Glutamatergic neuron (in vitro differentiated cells): ENCODE results near the gene TOP1. TPM values are rescaled to one million over a fixed set of nuclear protein-coding genes. Genes with fewer than 3 reads are reported as not detected.

Experiments used
- DNase-seq: peaks from one replicate; pipeline ENCODE4 v3.0.0; 2022
- H3K27ac Mint-ChIP-seq: one replicate; pipeline ENCODE4 v1.8.0; 2020; ENCODE audit warnings: mild to moderate bottlenecking, mixed read lengths, inconsistent platforms; ENCODE audit not compliant: unreplicated experiment
- H3K27me3 Mint-ChIP-seq: one replicate; pipeline ENCODE4 v1.8.0; 2020; ENCODE audit warnings: mild to moderate bottlenecking, moderate library complexity, mixed read lengths, inconsistent platforms; ENCODE audit not compliant: unreplicated experiment
- H3K36me3 Mint-ChIP-seq: one replicate; pipeline ENCODE4 v1.8.0; 2020; ENCODE audit warnings: mild to moderate bottlenecking, mixed read lengths, inconsistent platforms; ENCODE audit not compliant: unreplicated experiment
- H3K4me1 Mint-ChIP-seq: one replicate; pipeline ENCODE4 v1.8.0; 2020; ENCODE audit warnings: mild to moderate bottlenecking, low read depth, mixed read lengths, inconsistent platforms; ENCODE audit not compliant: unreplicated experiment
- H3K4me3 Mint-ChIP-seq: one replicate; pipeline ENCODE4 v1.8.0; 2020; ENCODE audit warnings: mild to moderate bottlenecking, mixed read lengths, inconsistent platforms; ENCODE audit not compliant: unreplicated experiment
- H3K9me3 Mint-ChIP-seq: one replicate; pipeline ENCODE4 v1.8.0; 2020; ENCODE audit warnings: mild to moderate bottlenecking, moderate library complexity, mixed read lengths, inconsistent platforms; ENCODE audit not compliant: unreplicated experiment
- CTCF ChIP-seq: fragments of 200-600 bp; sonication (generic); IDR thresholded peaks from one replicate; pipeline ENCODE4 v1.5.0; 2021; ENCODE audit not compliant: partially characterized antibody, unreplicated experiment
- total RNA-seq: library from RNA; stranded (reverse); fragmentation: NEBNext Ultra II Directional; extraction: Animal tissue kit (Norgen Biotek cat#: 25700); gene quantifications from one replicate; pipeline ENCODE4 v1.2.1, GENCODE V29; 2021; ENCODE audit not compliant: unreplicated experiment

Gene TOP1
- total RNA-seq, 1 donor from 2014 or later: 68.7 TPM

DNA sequence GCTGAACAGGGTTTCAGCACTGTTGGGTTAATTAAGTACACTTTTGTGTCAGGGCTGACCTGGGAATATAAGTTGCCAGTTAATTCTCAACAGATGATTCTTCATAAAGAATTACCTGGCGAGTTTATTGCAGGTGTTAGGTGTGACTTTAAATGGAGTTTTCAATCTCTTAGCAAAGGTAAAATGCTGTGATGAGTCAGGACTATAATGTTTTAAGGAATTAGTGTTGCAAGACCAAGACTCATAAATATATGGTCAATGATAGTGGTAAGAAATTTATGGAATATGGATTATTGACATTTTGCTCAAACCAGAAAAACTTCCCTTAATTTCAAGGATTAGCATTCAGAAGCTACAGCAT, 58.7 kb downstream of the TOP1 start:
- peaks cover 2% of the 10 kb centered on the region for H3K9me3 Mint-ChIP-seq
- no peaks in the 10 kb centered on the region for H3K36me3 Mint-ChIP-seq
- no peaks in the 10 kb centered on the region for H3K27me3 Mint-ChIP-seq
- no peak for DNase-seq
- H3K27ac Mint-ChIP-seq: no peak overlapping the region
- no peak overlapping the region for H3K4me3 Mint-ChIP-seq
- no peak for TF ChIP-seq CTCF
- H3K4me1 Mint-ChIP-seq: no peaks in the 10 kb centered on the region

DNA sequence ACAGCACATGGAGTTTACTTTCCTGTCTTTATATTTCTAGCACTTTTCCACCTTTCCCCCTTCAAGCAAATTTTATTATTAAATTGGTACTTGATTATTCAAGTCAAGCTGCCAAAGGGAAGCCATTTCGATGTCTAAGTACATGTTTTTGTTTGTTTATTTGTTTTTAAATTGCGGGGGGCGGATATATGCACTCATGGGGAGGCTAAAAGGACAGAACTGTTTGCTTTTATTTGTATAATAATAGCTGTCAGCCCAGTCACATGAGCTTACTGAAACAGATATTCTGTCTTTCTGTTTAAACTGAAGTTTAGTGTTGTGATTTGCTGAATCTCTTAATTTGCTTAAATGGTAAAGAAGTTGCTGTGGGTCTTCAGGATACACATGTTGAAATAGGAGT, 59.2 kb downstream of the TOP1 start:
- Mint-ChIP-seq H3K9me3 (peaks cover 2% of the 10 kb centered on the region), H3K27me3 (no peaks in the 10 kb centered on the region), H3K4me3 (no peak overlapping the region), H3K4me1 (no peaks in the 10 kb centered on the region), H3K36me3 (no peaks in the 10 kb centered on the region), H3K27ac (peak overlapping the region; percentile 29)
- DNase-seq: no peak
- no peak for TF ChIP-seq CTCF

DNA sequence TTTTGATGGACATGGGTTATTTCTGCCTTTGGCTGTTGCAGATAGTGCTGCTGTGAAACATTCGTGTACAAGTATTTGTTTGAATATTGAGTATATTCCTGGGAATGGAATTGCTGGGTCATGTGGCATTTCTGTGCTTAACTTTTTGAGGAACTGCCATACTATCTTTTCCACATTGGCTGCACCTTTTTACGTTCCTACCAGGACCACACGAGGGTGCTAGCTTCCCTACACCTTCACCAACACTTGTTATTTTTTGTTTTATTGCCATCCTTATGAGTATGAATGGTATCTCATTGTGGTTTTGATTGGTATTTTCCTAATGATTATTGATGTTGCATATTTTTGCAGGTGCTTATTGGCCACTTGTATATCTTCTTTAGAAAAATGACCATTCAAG, 60.9 kb downstream of the TOP1 start:
- TF ChIP-seq CTCF: no peak
- no peak for DNase-seq
- Mint-ChIP-seq H3K9me3 (peaks cover 2% of the 10 kb centered on the region), H3K4me3 (no peak overlapping the region), H3K36me3 (no peaks in the 10 kb centered on the region), H3K27ac (no peak overlapping the region), H3K27me3 (no peaks in the 10 kb centered on the region), H3K4me1 (no peaks in the 10 kb centered on the region)

- Mint-ChIP-seq H3K27ac (no peak overlapping the region), H3K9me3 (no peaks in the 10 kb centered on the region), H3K4me3 (no peak overlapping the region), H3K36me3 (no peaks in the 10 kb centered on the region), H3K27me3 (no peaks in the 10 kb centered on the region), H3K4me1 (no peaks in the 10 kb centered on the region)
- TF ChIP-seq CTCF: no peak
- DNase-seq: no peak
These were observed 63.3 kb downstream of the TOP1 start for GRCh38 chr20:41091927-41092326.

DNA sequence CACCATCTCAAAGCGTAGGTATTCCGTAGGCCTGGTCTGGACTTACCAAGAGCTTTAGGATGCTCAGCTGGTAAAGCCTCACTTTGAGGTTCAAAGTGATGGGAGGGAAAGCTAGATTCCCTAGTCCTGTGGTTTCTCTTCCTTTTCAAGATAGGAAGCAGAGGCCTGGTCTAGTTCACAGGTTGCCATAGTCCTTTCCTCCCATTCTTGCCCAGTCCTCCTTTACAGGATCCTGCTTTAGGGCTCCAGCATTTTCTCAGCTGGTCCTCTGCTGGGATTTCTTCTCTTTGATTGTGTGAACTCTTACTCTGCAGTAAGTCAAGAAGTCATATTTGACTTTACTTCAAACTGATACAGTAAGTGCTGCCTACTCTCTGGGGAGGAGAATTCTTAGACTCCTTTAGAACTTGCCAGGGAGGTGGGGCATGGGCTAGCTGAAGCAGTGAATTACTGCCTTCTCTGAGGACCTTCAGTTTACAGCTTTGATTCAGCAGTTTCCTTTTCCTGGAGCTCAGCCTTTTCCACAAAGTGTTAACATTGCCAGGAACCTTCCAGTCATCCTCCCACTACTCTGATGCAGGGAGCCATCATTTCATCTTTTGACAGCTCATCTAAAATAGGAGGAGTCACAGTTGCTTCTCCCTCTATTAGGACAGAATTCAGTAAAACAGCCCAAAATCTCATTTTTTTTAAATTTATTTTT, 65.9 kb downstream of the TOP1 start:
- Mint-ChIP-seq H3K27ac (no peak overlapping the region), H3K9me3 (no peaks in the 10 kb centered on the region), H3K4me3 (no peak overlapping the region), H3K4me1 (no peaks in the 10 kb centered on the region), H3K36me3 (no peaks in the 10 kb centered on the region), H3K27me3 (no peaks in the 10 kb centered on the region)
- no peak for TF ChIP-seq CTCF
- DNase-seq: no peak
